Breast epithelium (tissue), 4 donors: ENCODE data around the gene RIT2. TPM values are rescaled to one million over a fixed set of nuclear protein-coding genes. Genes with fewer than 3 reads are reported as not detected.

Experiments used
- DNase-seq, 2 donors: peaks; one replicate each; pipeline ENCODE4 v3.0.0-alpha.2; 2019; ENCODE audit warnings: low spot score in 2 of 2
- H3K27ac ChIP-seq, 2 donors: fragments of 200-600 bp; sonication (generic) in 1 of 2; one replicate each; pipeline ENCODE4 v1.5.1; 2016 to 2019; ENCODE audit warnings: mild to moderate bottlenecking in 1 of 2
- H3K27me3 ChIP-seq, 2 donors: fragments of 200-600 bp; sonication (generic) in 1 of 2; one replicate each; pipeline versions ENCODE4 v1.5.1 to v1.6.0; 2017 to 2019; ENCODE audit warnings: control low read depth in 1 of 2, mild to moderate bottlenecking in 1 of 2
- H3K36me3 ChIP-seq: fragments of 200-600 bp; one replicate; pipeline ENCODE4 v1.5.1; 2019
- H3K4me1 ChIP-seq, 2 donors: fragments of 200-600 bp; sonication (generic); one replicate each; pipeline ENCODE4 v1.5.1; 2016 to 2019; ENCODE audit warnings: control low read depth in 1 of 2
- H3K4me3 ChIP-seq, 3 donors: fragments of 200-600 bp; sonication (generic); 1 replicate in 2 of 3; 2 replicates in 1 of 3; pipeline ENCODE4 v1.5.1; 2016 to 2019; ENCODE audit warnings: mild to moderate bottlenecking in 3 of 3, moderate library complexity in 2 of 3
- H3K9me3 ChIP-seq, 2 donors: fragments of 200-600 bp; sonication (generic) in 1 of 2; one replicate each; pipeline ENCODE4 v1.5.1; 2016 to 2019; ENCODE audit warnings: control low read depth in 1 of 2
- POLR2A ChIP-seq: fragments of 450-650 bp; IDR thresholded peaks from one replicate; pipeline ENCODE4 v1.6.1; 2016; ENCODE audit warnings: antibody characterized with exemption, mild to moderate bottlenecking, moderate library complexity
- POLR2AphosphoS5 ChIP-seq, 3 donors: sonication (generic); formaldehyde crosslinking; IDR thresholded peaks; one replicate each; pipeline ENCODE4 v1.6.1; 2017; ENCODE audit warnings: antibody characterized with exemption in 3 of 3
- intact Hi-C: fragments of 100-400 bp; cut with DNase I; formaldehyde crosslinking; loops from one replicate; pipeline ENCODE4 v1.15.1; 2023; ENCODE audit warnings: low total_unique reads
- total RNA-seq, 3 donors: library from RNA; depleted of rRNA; stranded (reverse); fragments of >200 nt; gene quantifications; one replicate each; pipeline ENCODE4 v1.1.0, GENCODE V29; 2016
- TF ChIP-seq, protein P1 (sequence below), 3 donors: fragments of 450-650 bp; IDR thresholded peaks; one replicate each; pipeline ENCODE4 v1.5.1; 2016 to 2017; ENCODE audit warnings: antibody characterized with exemption in 3 of 3, mild to moderate bottlenecking in 3 of 3, moderate library complexity in 3 of 3

RIT2 gene
- total RNA-seq, 3 donors from 2014 or later, result not detected

DNA sequence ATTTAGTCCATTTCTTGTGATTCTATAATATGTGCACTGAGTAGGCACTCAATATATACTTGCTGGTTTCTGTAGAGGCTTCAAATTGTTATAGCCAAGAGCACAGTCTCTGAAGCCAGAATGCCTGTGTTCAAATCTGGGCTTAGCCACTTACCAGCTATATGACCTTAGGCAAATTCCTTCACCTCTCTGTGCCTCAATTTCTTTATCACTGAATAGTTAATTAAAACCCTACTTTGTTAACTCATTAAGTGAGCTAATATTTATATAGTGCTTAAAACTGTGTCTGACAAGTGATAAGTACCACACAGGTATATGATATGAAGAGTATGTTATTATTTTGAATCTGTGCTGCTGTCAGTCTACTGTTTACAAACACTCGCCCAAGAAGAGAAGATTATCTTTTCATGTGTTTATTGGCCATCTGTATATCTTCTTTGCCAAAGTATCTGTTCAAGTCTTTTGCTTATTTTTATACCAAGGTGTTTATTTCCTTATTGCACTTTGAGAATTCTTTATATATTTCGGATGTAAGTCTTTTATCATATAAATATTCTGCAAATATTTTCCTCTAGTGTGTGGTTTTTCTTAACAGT is 1.3 kb upstream of the RIT2 start:
- Histone ChIP-seq H3K27me3 (no peaks in the 10 kb centered on the region), H3K36me3 (no peaks in the 10 kb centered on the region), H3K27ac (no peak overlapping the region), H3K4me1 (no peaks in the 10 kb centered on the region), H3K9me3 (no peaks in the 10 kb centered on the region), H3K4me3 (no peak overlapping the region)
- intact Hi-C loops, result no loop called here
- DNase-seq, result no peak
- TF ChIP-seq, protein P1, sequence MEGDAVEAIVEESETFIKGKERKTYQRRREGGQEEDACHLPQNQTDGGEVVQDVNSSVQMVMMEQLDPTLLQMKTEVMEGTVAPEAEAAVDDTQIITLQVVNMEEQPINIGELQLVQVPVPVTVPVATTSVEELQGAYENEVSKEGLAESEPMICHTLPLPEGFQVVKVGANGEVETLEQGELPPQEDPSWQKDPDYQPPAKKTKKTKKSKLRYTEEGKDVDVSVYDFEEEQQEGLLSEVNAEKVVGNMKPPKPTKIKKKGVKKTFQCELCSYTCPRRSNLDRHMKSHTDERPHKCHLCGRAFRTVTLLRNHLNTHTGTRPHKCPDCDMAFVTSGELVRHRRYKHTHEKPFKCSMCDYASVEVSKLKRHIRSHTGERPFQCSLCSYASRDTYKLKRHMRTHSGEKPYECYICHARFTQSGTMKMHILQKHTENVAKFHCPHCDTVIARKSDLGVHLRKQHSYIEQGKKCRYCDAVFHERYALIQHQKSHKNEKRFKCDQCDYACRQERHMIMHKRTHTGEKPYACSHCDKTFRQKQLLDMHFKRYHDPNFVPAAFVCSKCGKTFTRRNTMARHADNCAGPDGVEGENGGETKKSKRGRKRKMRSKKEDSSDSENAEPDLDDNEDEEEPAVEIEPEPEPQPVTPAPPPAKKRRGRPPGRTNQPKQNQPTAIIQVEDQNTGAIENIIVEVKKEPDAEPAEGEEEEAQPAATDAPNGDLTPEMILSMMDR (IDR thresholded peaks at IDR 0.05), result no peak

DNA sequence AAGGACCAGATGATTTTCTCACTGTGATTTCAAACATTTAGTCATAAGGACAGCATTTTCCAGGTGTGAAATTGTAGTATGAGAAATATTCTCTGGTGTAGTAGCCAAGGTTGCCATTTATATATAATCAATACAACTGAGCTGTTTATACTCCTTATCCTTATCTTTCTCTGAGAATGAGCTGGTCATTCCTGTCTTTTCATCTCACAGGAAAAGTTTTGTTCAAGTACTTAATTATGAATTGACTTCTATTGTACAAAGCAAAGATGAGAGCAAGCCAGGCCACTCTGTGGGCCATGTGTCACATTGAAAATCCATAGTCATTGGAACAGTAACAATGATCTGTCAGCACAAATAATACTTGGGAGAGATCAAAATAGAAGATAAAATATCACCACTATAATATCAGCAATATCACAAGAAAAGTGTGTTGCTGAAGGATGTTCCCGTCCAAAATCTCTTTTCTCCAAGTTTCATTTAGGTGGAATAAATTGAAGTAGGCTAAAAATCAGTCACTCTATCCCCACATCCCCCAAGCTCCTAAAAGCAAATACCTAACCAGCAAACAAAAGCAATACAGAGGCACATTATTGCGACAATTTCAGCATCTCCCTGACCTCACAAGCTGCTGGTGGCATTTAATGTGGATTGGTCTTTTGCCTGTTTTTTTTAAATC is 2.1 kb downstream of the RIT2 start:
- Histone ChIP-seq H3K4me3 (no peak overlapping the region), H3K9me3 (no peaks in the 10 kb centered on the region), H3K27me3 (no peaks in the 10 kb centered on the region), H3K4me1 (no peaks in the 10 kb centered on the region), H3K27ac (no peak overlapping the region), H3K36me3 (no peaks in the 10 kb centered on the region)
- TF ChIP-seq POLR2A (no peak), POLR2AphosphoS5 (IDR thresholded peaks at IDR 0.05) (no peak)
- TF ChIP-seq, protein P1 (IDR thresholded peaks at IDR 0.05), result no peak
- no peak for DNase-seq
- intact Hi-C loops, result no loop called here

- TF ChIP-seq, protein P1 (IDR thresholded peaks at IDR 0.05), result no peak
- no peak for TF ChIP-seq POLR2A
- no peak for TF ChIP-seq POLR2AphosphoS5 (IDR thresholded peaks at IDR 0.05)
- intact Hi-C loops, result loop anchor here (2.0 kb wide), 1 partner anchor 28 kb away; no protein-coding TSS in a partner anchor
- H3K27ac ChIP-seq, result no peak overlapping the region
Observed at GRCh38 chr18:43108882-43109281, 6.6 kb downstream of the RIT2 start.

DNA sequence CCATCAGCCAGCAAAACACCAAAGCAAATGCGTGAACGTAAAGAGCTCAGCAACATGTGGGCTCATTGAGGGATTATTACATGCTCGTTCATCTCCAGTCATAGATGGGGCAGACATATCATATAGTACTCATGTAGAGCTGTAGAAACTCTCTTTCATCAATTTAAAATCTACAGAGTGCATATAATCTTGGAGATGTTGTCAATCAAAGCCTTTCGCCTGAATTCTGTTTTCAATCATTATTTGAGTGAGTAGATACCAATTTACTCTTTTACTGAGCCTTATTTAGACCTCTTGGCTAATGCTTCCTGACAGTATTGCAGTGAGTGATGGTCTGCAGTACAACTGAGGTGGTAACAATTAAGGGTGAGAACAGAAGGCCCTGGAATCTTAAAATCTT is 7.0 kb downstream of the RIT2 start:
- H3K4me3 ChIP-seq, result no peak overlapping the region
- H3K27ac ChIP-seq, result no peak overlapping the region
- intact Hi-C loops, result loop anchor here (2.0 kb wide), 1 partner anchor 28 kb away; no protein-coding TSS in a partner anchor
- H3K27me3 ChIP-seq, result no peaks in the 10 kb centered on the region
- no peak for DNase-seq
- TF ChIP-seq POLR2A, result no peak
- TF ChIP-seq, protein P1 (IDR thresholded peaks at IDR 0.05), result no peak
- TF ChIP-seq POLR2AphosphoS5 (IDR thresholded peaks at IDR 0.05), result no peak
- no peaks in the 10 kb centered on the region for H3K36me3 ChIP-seq
- H3K9me3 ChIP-seq, result no peaks in the 10 kb centered on the region
- H3K4me1 ChIP-seq, result no peaks in the 10 kb centered on the region

More at GRCh38 chr18:43108882-43109281, 6.6 kb downstream of the RIT2 start:
- Histone ChIP-seq H3K9me3 (no peaks in the 10 kb centered on the region), H3K4me3 (no peak overlapping the region), H3K4me1 (no peaks in the 10 kb centered on the region), H3K27me3 (no peaks in the 10 kb centered on the region), H3K36me3 (no peaks in the 10 kb centered on the region)
- no peak for DNase-seq

DNA sequence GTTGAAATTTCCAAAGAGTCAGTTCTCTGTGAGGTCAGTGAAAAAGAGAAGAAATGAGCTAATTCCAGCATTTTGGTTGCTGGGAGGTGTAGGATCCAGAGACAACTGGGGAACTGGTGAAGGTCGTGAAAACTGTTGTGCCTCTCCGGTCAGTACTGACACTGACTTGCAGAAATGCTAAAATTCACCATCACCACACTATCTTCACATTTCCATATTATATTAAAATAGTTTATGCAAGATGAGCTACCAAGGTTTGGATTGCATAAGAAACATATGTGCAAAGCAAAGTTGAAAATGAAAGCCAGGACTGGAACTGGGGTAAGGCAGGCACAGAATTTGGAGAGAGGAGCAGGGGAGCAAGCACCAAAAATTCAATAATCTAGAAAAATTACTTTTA is 21.8 kb downstream of the RIT2 start:
- intact Hi-C loops, result no loop called here
- Histone ChIP-seq H3K9me3 (no peaks in the 10 kb centered on the region), H3K27ac (no peak overlapping the region), H3K27me3 (no peaks in the 10 kb centered on the region), H3K36me3 (no peaks in the 10 kb centered on the region), H3K4me1 (no peaks in the 10 kb centered on the region), H3K4me3 (no peak overlapping the region)
- no peak for DNase-seq
- no peak for TF ChIP-seq POLR2A
- no peak for TF ChIP-seq POLR2AphosphoS5 (IDR thresholded peaks at IDR 0.05)
- TF ChIP-seq, protein P1 (IDR thresholded peaks at IDR 0.05), result no peak
